ENCODE data around the gene ZNF559. TPM values are rescaled to one million over a fixed set of nuclear protein-coding genes. Genes with fewer than 3 reads are reported as not detected.
A peak's percentile ranks its signal among the peaks of the same experiment; 100 is the strongest.

Gene ZNF559
- total RNA-seq, 2 donors from 2014 or later = 9.4 to 13.3 TPM

- peak; percentile 77 for DNase-seq (ENCODE audit: low spot score)
- Histone ChIP-seq H3K36me3 (peaks cover 5% of the 10 kb centered on the region), H3K4me3 (peak overlapping the region; percentile 55 to 84), H3K27ac (peak overlapping the region; percentile 88 to 90), H3K4me1 (peaks cover 0 to 10% of the 10 kb centered on the region in 2 donors), H3K9me3 (peaks cover 7 to 32% of the 10 kb centered on the region in 2 donors), H3K27me3 (no peaks in the 10 kb centered on the region)
- TF ChIP-seq CTCF (IDR thresholded peaks at IDR 0.05) = no peak
Observed at GRCh38 chr19:9323557-9323918, 441 bp upstream of the ZNF559 start.

- peak overlapping the region; percentile 88 to 90 for H3K27ac ChIP-seq
- H3K36me3 ChIP-seq = peaks cover 9% of the 10 kb centered on the region
- H3K4me1 ChIP-seq = peaks cover 0 to 10% of the 10 kb centered on the region in 2 donors
- DNase-seq (ENCODE audit: low spot score) = no peak
- peaks cover 7 to 43% of the 10 kb centered on the region in 2 donors for H3K9me3 ChIP-seq
- peak overlapping the region; percentile 55 to 84 for H3K4me3 ChIP-seq
- TF ChIP-seq CTCF (IDR thresholded peaks at IDR 0.05) = no peak
- no peaks in the 10 kb centered on the region for H3K27me3 ChIP-seq
Observed at GRCh38 chr19:9324584-9324962, 594 bp downstream of the ZNF559 start.

- Histone ChIP-seq H3K9me3 (peaks cover 21 to 91% of the 10 kb centered on the region in 2 donors), H3K4me1 (peaks cover 0 to 2% of the 10 kb centered on the region in 2 donors), H3K27me3 (no peaks in the 10 kb centered on the region), H3K27ac (no peak overlapping the region), H3K36me3 (peaks cover 44% of the 10 kb centered on the region), H3K4me3 (no peak overlapping the region)
- no peak for DNase-seq (ENCODE audit: low spot score)
- TF ChIP-seq CTCF (IDR thresholded peaks at IDR 0.05) = no peak
Observed at GRCh38 chr19:9329999-9330398, 6.0 kb downstream of the ZNF559 start.

- DNase-seq (ENCODE audit: low spot score) = no peak
- no peak overlapping the region for H3K27ac ChIP-seq
- H3K27me3 ChIP-seq = no peaks in the 10 kb centered on the region
- peaks cover 59% of the 10 kb centered on the region for H3K36me3 ChIP-seq
- no peak overlapping the region for H3K4me3 ChIP-seq
- TF ChIP-seq CTCF (IDR thresholded peaks at IDR 0.05) = no peak
- no peaks in the 10 kb centered on the region for H3K4me1 ChIP-seq
- peaks cover 49 to 100% of the 10 kb centered on the region in 2 donors for H3K9me3 ChIP-seq
Observed at GRCh38 chr19:9342610-9343304, 18.8 kb downstream of the ZNF559 start.

- H3K4me3 ChIP-seq = no peak overlapping the region
- H3K36me3 ChIP-seq = peaks cover 52% of the 10 kb centered on the region
Observed at GRCh38 chr19:9345005-9345404, 21.0 kb downstream of the ZNF559 start.

More at GRCh38 chr19:9345005-9345404, 21.0 kb downstream of the ZNF559 start:
- Histone ChIP-seq H3K9me3 (peaks cover 51 to 100% of the 10 kb centered on the region in 2 donors), H3K27me3 (no peaks in the 10 kb centered on the region), H3K27ac (no peak overlapping the region), H3K4me1 (no peaks in the 10 kb centered on the region)
- DNase-seq (ENCODE audit: low spot score) = no peak
- TF ChIP-seq CTCF (IDR thresholded peaks at IDR 0.05) = no peak

Measured in right atrium auricular region (tissue), 2 donors.